Neural crest cell (in vitro differentiated cells): Measurements from ENCODE around the gene FAF1. TPM values are rescaled to one million over a fixed set of nuclear protein-coding genes. Genes with fewer than 3 reads are reported as not detected.

ENCODE experiments used
- DNase-seq: peaks from one replicate; pipeline ENCODE4 v3.0.0; 2021; ENCODE audit warnings: low read depth, mixed read lengths, low spot score
- H3K27ac Mint-ChIP-seq: one replicate; pipeline ENCODE4 v1.8.0; 2021; ENCODE audit warnings: mild to moderate bottlenecking, mixed read lengths; ENCODE audit not compliant: unreplicated experiment
- H3K27me3 Mint-ChIP-seq: 2 replicates; pipeline ENCODE4 v1.8.0; 2021; ENCODE audit warnings: low read depth, mild to moderate bottlenecking, mixed read lengths
- H3K36me3 Mint-ChIP-seq: 2 replicates; pipeline ENCODE4 v1.8.0; 2021; ENCODE audit warnings: low read depth, mild to moderate bottlenecking, mixed read lengths
- H3K4me1 Mint-ChIP-seq: 2 replicates; pipeline ENCODE4 v1.8.0; 2021; ENCODE audit warnings: mixed read lengths
- H3K4me3 Mint-ChIP-seq: one replicate; pipeline ENCODE4 v1.8.0; 2021; ENCODE audit warnings: mild to moderate bottlenecking, mixed read lengths
- H3K9me3 Mint-ChIP-seq: 2 replicates; pipeline ENCODE4 v1.8.0; 2021; ENCODE audit warnings: mixed read lengths
- CTCF ChIP-seq: fragments of 200-600 bp; sonication (generic); conservative IDR thresholded peaks from 2 replicates; pipeline ENCODE4 v1.5.0; 2021; ENCODE audit warnings: antibody characterized with exemption, mild to moderate bottlenecking
- total RNA-seq: library from RNA; stranded (reverse); gene quantifications from 2 replicates; pipeline ENCODE4 v1.2.1, GENCODE V29; 2021

FAF1 gene
- total RNA-seq, 1 donor from 2014 or later: 73.0 TPM

GRCh38 chr1:50605186-50605875 lies 354.7 kb downstream of the FAF1 start:
- peak; percentile 70 for TF ChIP-seq CTCF
- Mint-ChIP-seq H3K4me3 (no peak overlapping the region), H3K9me3 (no peaks in the 10 kb centered on the region), H3K27ac (no peak overlapping the region), H3K27me3 (no peaks in the 10 kb centered on the region), H3K4me1 (no peaks in the 10 kb centered on the region), H3K36me3 (no peaks in the 10 kb centered on the region)
- no peak for DNase-seq

GRCh38 chr1:50604580-50604979 lies 355.5 kb downstream of the FAF1 start:
- Mint-ChIP-seq H3K4me1 (no peaks in the 10 kb centered on the region), H3K27ac (no peak overlapping the region)
- no peak for TF ChIP-seq CTCF

GRCh38 chr1:50603274-50604271 lies 356.5 kb downstream of the FAF1 start:
- TF ChIP-seq CTCF: no peak
- no peak overlapping the region for H3K27ac Mint-ChIP-seq
- no peak for DNase-seq
- no peaks in the 10 kb centered on the region for H3K9me3 Mint-ChIP-seq
- no peaks in the 10 kb centered on the region for H3K4me1 Mint-ChIP-seq
- no peaks in the 10 kb centered on the region for H3K27me3 Mint-ChIP-seq
- no peaks in the 10 kb centered on the region for H3K36me3 Mint-ChIP-seq
- no peak overlapping the region for H3K4me3 Mint-ChIP-seq

More at GRCh38 chr1:50604580-50604979, 355.5 kb downstream of the FAF1 start:
- Mint-ChIP-seq H3K4me3 (no peak overlapping the region), H3K36me3 (no peaks in the 10 kb centered on the region), H3K27me3 (no peaks in the 10 kb centered on the region), H3K9me3 (no peaks in the 10 kb centered on the region)
- no peak for DNase-seq

GRCh38 chr1:50599546-50599945 lies 360.5 kb downstream of the FAF1 start:
- H3K9me3 Mint-ChIP-seq: no peaks in the 10 kb centered on the region
- no peaks in the 10 kb centered on the region for H3K4me1 Mint-ChIP-seq
- H3K36me3 Mint-ChIP-seq: peaks cover 2% of the 10 kb centered on the region
- DNase-seq: no peak
- no peak overlapping the region for H3K27ac Mint-ChIP-seq
- no peak for TF ChIP-seq CTCF
- no peaks in the 10 kb centered on the region for H3K27me3 Mint-ChIP-seq
- H3K4me3 Mint-ChIP-seq: no peak overlapping the region

- peaks cover 2% of the 10 kb centered on the region for H3K36me3 Mint-ChIP-seq
Observed at GRCh38 chr1:50595874-50596273, 364.2 kb downstream of the FAF1 start.

More at GRCh38 chr1:50595874-50596273, 364.2 kb downstream of the FAF1 start:
- no peak overlapping the region for H3K27ac Mint-ChIP-seq
- no peaks in the 10 kb centered on the region for H3K9me3 Mint-ChIP-seq
- H3K4me3 Mint-ChIP-seq: no peak overlapping the region
- DNase-seq: no peak
- H3K27me3 Mint-ChIP-seq: no peaks in the 10 kb centered on the region
- no peaks in the 10 kb centered on the region for H3K4me1 Mint-ChIP-seq
- no peak for TF ChIP-seq CTCF
